HCT116 (cell line): ENCODE results near the gene BIVM. TPM values are rescaled to one million over a fixed set of nuclear protein-coding genes. Genes with fewer than 3 reads are reported as not detected.

Experiments used
- ATAC-seq: fragments of 200-7000 bp; cut with Tn5 transposase; 2 replicates; pipeline ENCODE4 v1.9.1; 2020; ENCODE audit warnings: mild to moderate bottlenecking, moderate library complexity
- BruUV-seq: library from RNA; stranded (reverse); fragments of 400-500 nt; replicated peaks from 2 replicates; lab custom pipeline; 2021; lab: Mats Ljungman, UMichigan
- CTCF ChIA-PET: fragments of 300-600 bp; sonication (Branson Sonifier 250); formaldehyde crosslinking; loops from one replicate; lab custom pipeline; 2021; ENCODE audit warnings: antibody characterized with exemption; lab: Charles Lee
- POLR2A ChIA-PET: fragments of 300-600, 350-600 bp; sonication (Branson Sonifier 250); formaldehyde crosslinking; loops from one replicate; lab custom pipeline; 2021; ENCODE audit warnings: antibody characterized with exemption; lab: Charles Lee
- RAD21 ChIA-PET, 2 experiments: fragments of 300-600 bp; sonication (Branson Sonifier 250); formaldehyde crosslinking; loops; one replicate each; lab custom pipeline; 2023; ENCODE audit warnings: low total read pairs in 2 of 2; ENCODE audit not compliant: uncharacterized antibody in 2 of 2, unreplicated experiment in 2 of 2, low non-redundant PET in 1 of 2; lab: Charles Lee
- DNase-seq: peaks from one replicate; pipeline ENCODE4 v3.0.0-alpha.2; 2010; ENCODE audit warnings: low read depth, low spot score
- H2AFZ ChIP-seq: fragments of 200-600 bp; shearing (Covaris generic), sonication (generic); 2 replicates; pipeline ENCODE4 v1.6.1; 2017; ENCODE audit warnings: low read depth, mixed run types, mixed read lengths, antibody characterized with exemption, low read length; ENCODE audit not compliant: poor library complexity, severe bottlenecking
- H3K27ac ChIP-seq: 2 replicates; pipeline ENCODE4 v1.5.1; 2012; ENCODE audit warnings: low read depth, low read length
- H3K27me3 ChIP-seq: fragments of 200-600 bp; sonication (generic); 2 replicates; pipeline ENCODE4 v1.6.1; 2016; ENCODE audit warnings: mixed run types, low read length, mixed read lengths; ENCODE audit not compliant: insufficient read depth
- H3K36me3 ChIP-seq, 2 experiments: fragments of 200-500 bp in 1 of 2; fragments of 200-600 bp in 1 of 2; sonication (Bioruptor generic) in 1 of 2; sonication (generic) in 1 of 2; 2 replicates each; pipeline versions ENCODE4 v1.5.1 to v1.6.1; 2014 to 2016; ENCODE audit warnings: low read length in 2 of 2, inconsistent platforms in 1 of 2, mixed read lengths in 1 of 2, mixed run types in 1 of 2; ENCODE audit not compliant: insufficient read depth in 2 of 2, control insufficient read depth in 1 of 2
- H3K4me1 ChIP-seq, 2 experiments: fragments of 200-600 bp in 1 of 2; sonication (generic) in 1 of 2; 2 replicates each; pipeline versions ENCODE4 v1.5.1 to v1.6.1; 2012 to 2017; ENCODE audit warnings: low read length in 2 of 2, inconsistent platforms in 1 of 2, mild to moderate bottlenecking in 1 of 2, mixed read lengths in 1 of 2, mixed run types in 1 of 2, moderate library complexity in 1 of 2; ENCODE audit not compliant: insufficient read depth in 2 of 2, control insufficient read depth in 1 of 2
- H3K4me2 ChIP-seq: fragments of 200-600 bp; sonication (generic); 2 replicates; pipeline ENCODE4 v1.6.1; 2017; ENCODE audit warnings: mixed run types, low read length, mixed read lengths
- H3K4me3 ChIP-seq, 2 experiments: fragments of 200-600 bp in 1 of 2; sonication (generic) in 1 of 2; replicated peaks in 1 of 2; 2 replicates each; pipeline ENCODE4 v1.5.1; 2011 to 2016; ENCODE audit warnings: low read length in 2 of 2, control low read depth in 1 of 2, low read depth in 1 of 2, mild to moderate bottlenecking in 1 of 2, mixed read lengths in 1 of 2, mixed run types in 1 of 2
- H3K79me2 ChIP-seq: fragments of 200-600 bp; sonication (generic); 2 replicates; pipeline ENCODE4 v1.6.1; 2017; ENCODE audit warnings: mild to moderate bottlenecking, mixed run types, low read length, moderate library complexity, mixed read lengths; ENCODE audit not compliant: insufficient read depth
- H3K9ac ChIP-seq: fragments of 200-600 bp; sonication (generic); 2 replicates; pipeline ENCODE4 v1.6.1; 2016; ENCODE audit warnings: low read length, mixed read lengths
- H3K9me2 ChIP-seq: fragments of 200-600 bp; sonication (generic), shearing (Covaris generic); 2 replicates; pipeline ENCODE4 v1.6.1; 2017; ENCODE audit warnings: mixed run types, mild to moderate bottlenecking, moderate library complexity; ENCODE audit not compliant: insufficient read depth
- H3K9me3 ChIP-seq, 2 experiments: fragments of 200-500 bp in 1 of 2; fragments of 200-600 bp in 1 of 2; sonication (Bioruptor generic) in 1 of 2; sonication (generic) in 1 of 2; 2 replicates each; pipeline ENCODE4 v1.6.1; 2014 to 2017; ENCODE audit warnings: low read length in 2 of 2, mixed read lengths in 2 of 2, inconsistent platforms in 1 of 2, low read depth in 1 of 2, mild to moderate bottlenecking in 1 of 2, mixed run types in 1 of 2, moderate library complexity in 1 of 2; ENCODE audit not compliant: control insufficient read depth in 1 of 2, insufficient read depth in 1 of 2
- H4K20me1 ChIP-seq: fragments of 200-600 bp; sonication (generic), shearing (Covaris generic); 2 replicates; pipeline ENCODE4 v1.6.1; 2017; ENCODE audit warnings: mixed run types, mild to moderate bottlenecking, moderate library complexity; ENCODE audit not compliant: insufficient read depth
- CEBPB ChIP-seq: IDR thresholded peaks from 2 replicates; pipeline ENCODE4 v1.6.1; 2012; ENCODE audit warnings: low read depth
- ELF1 ChIP-seq: IDR thresholded peaks from 2 replicates; pipeline ENCODE4 v1.6.1; 2012; ENCODE audit warnings: low read depth, borderline replicate concordance
- MAX ChIP-seq: IDR thresholded peaks from 2 replicates; pipeline ENCODE4 v1.6.1; 2012
- POLR2AphosphoS5 ChIP-seq: IDR thresholded peaks from 2 replicates; pipeline ENCODE4 v1.6.1; 2011; ENCODE audit warnings: mild to moderate bottlenecking, low read depth, low read length, moderate library complexity
- SP1 ChIP-seq: IDR thresholded peaks from 2 replicates; pipeline ENCODE4 v1.6.1; 2012; ENCODE audit warnings: low read depth
- SRF ChIP-seq: IDR thresholded peaks from 2 replicates; pipeline ENCODE4 v1.6.1; 2012; ENCODE audit warnings: low read depth
- YY1 ChIP-seq: IDR thresholded peaks from 2 replicates; pipeline ENCODE4 v1.6.1; 2011; ENCODE audit warnings: low read length, low read depth, moderate library complexity, mild to moderate bottlenecking; ENCODE audit not compliant: insufficient replicate concordance; ENCODE audit errors: extremely low read depth
- ZBTB33 ChIP-seq: IDR thresholded peaks from 2 replicates; pipeline ENCODE4 v1.6.1; 2011; ENCODE audit warnings: mild to moderate bottlenecking, low read length, moderate library complexity; ENCODE audit not compliant: insufficient replicate concordance; ENCODE audit errors: extremely low read depth
- intact Hi-C: fragments of 100-400 bp; cut with micrococcal nuclease; formaldehyde crosslinking; loops from 2 replicates; pipeline ENCODE4 v1.10.0; 2022
- total RNA-seq: library from RNA; stranded (reverse); gene quantifications from one replicate; pipeline ENCODE4 v1.2.1, GENCODE V29; 2021; ENCODE audit not compliant: unreplicated experiment

BIVM gene
- total RNA-seq, 1 experiment from 2014 or later, result 11.3 TPM

GRCh38 chr13:102862624-102863210 lies 63.8 kb downstream of the BIVM start:
- no peak overlapping the region for H3K4me3 ChIP-seq
- no peak for ATAC-seq
- no peak overlapping the region for H3K4me2 ChIP-seq
- intact Hi-C loops, result no loop called here
- H3K9ac ChIP-seq, result no peak overlapping the region
- ChIA-PET POLR2A (no interaction called here), CTCF (interaction anchor here (1.0 kb wide), 1 partner anchor 8 kb away, joined by 4 read pairs; no protein-coding TSS in a partner anchor), RAD21 (no interaction called here)
- no peaks in the 10 kb centered on the region for H3K79me2 ChIP-seq
- H3K36me3 ChIP-seq, result peaks cover 25 to 68% of the 10 kb centered on the region in 2 experiments
- no peaks in the 10 kb centered on the region for H3K9me3 ChIP-seq
- H3K9me2 ChIP-seq, result no peaks in the 10 kb centered on the region
- H2AFZ ChIP-seq, result no peak overlapping the region
- H3K27me3 ChIP-seq, result no peaks in the 10 kb centered on the region
- H3K27ac ChIP-seq, result no peak overlapping the region
- H4K20me1 ChIP-seq, result no peaks in the 10 kb centered on the region
- no peak for DNase-seq
- TF ChIP-seq ELF1, result no peak
- no peak for TF ChIP-seq SP1
- no peak for TF ChIP-seq POLR2AphosphoS5
- TF ChIP-seq CEBPB, result no peak
- TF ChIP-seq ZBTB33, result no peak
- no peak for TF ChIP-seq SRF
- TF ChIP-seq MAX, result no peak
- TF ChIP-seq YY1, result no peak
- no peaks in the 10 kb centered on the region for H3K4me1 ChIP-seq
- no TSS peak for BruUV-seq
